Thoracic aorta (tissue), 2 donors: ENCODE results near the gene NOVA2. TPM values are rescaled to one million over a fixed set of nuclear protein-coding genes. Genes with fewer than 3 reads are reported as not detected.

Experiments
- ATAC-seq: fragments of 150-250 bp; one replicate; pipeline ENCODE4 v1.8.0; 2017; ENCODE audit warnings: low read depth; ENCODE audit not compliant: insufficient number of reproducible peaks, low FRiP score
- DNase-seq: peaks from one replicate; pipeline ENCODE4 v3.0.0-alpha.2; 2020; ENCODE audit warnings: low spot score
- H3K27ac ChIP-seq, 2 donors: fragments of 200-600 bp; sonication (generic); 1 replicate in 1 of 2; 2 replicates in 1 of 2; pipeline ENCODE4 v1.5.1; 2016; ENCODE audit warnings: mild to moderate bottlenecking in 2 of 2, moderate library complexity in 2 of 2
- H3K27me3 ChIP-seq: fragments of 200-600 bp; sonication (generic); replicated peaks from 2 replicates; pipeline ENCODE4 v1.6.0; 2016; ENCODE audit warnings: mild to moderate bottlenecking; ENCODE audit not compliant: insufficient read depth
- H3K36me3 ChIP-seq: fragments of 200-600 bp; sonication (generic); one replicate; pipeline ENCODE4 v1.5.1; 2016
- H3K4me1 ChIP-seq, 2 donors: fragments of 200-600 bp; sonication (generic); 1 replicate in 1 of 2; 2 replicates in 1 of 2; pipeline versions ENCODE4 v1.5.1 to v1.6.0; 2016; ENCODE audit warnings: low read depth in 2 of 2, mild to moderate bottlenecking in 1 of 2; ENCODE audit not compliant: control insufficient read depth in 1 of 2
- H3K4me3 ChIP-seq: fragments of 200-600 bp; sonication (generic); 2 replicates; pipeline ENCODE4 v1.5.1; 2016; ENCODE audit warnings: mild to moderate bottlenecking
- H3K9me3 ChIP-seq: fragments of 200-600 bp; sonication (generic); 2 replicates; pipeline ENCODE4 v1.5.1; 2016
- CTCF ChIP-seq: fragments of 200-600 bp; sonication (generic); IDR thresholded peaks from one replicate; pipeline ENCODE4 v1.5.1; 2019; ENCODE audit warnings: antibody characterized with exemption
- total RNA-seq, 2 donors: library from RNA; depleted of rRNA; stranded (reverse); fragments of >200 nt; gene quantifications; one replicate each; pipeline versions ENCODE4 v1.1.0 to v1.2.3, GENCODE V29; 2016

NOVA2 gene
- total RNA-seq, 2 donors from 2014 or later = 2.6 to 6.4 TPM

- Histone ChIP-seq H3K4me3 (no peak overlapping the region), H3K4me1 (no peaks in the 10 kb centered on the region), H3K27ac (no peak overlapping the region), H3K9me3 (no peaks in the 10 kb centered on the region), H3K27me3 (peaks cover 11% of the 10 kb centered on the region), H3K36me3 (no peaks in the 10 kb centered on the region)
- ATAC-seq (no peak), DNase-seq (no peak)
- no peak for TF ChIP-seq CTCF
These were observed 2.3 kb downstream of the NOVA2 start for GRCh38 chr19:45971260-45971902.

- H3K4me3 ChIP-seq = no peak overlapping the region
- ATAC-seq (no peak), DNase-seq (no peak)
- no peak overlapping the region for H3K27ac ChIP-seq
- H3K4me1 ChIP-seq = no peaks in the 10 kb centered on the region
- no peaks in the 10 kb centered on the region for H3K9me3 ChIP-seq
- H3K27me3 ChIP-seq = peaks cover 11% of the 10 kb centered on the region
- no peak for TF ChIP-seq CTCF
- H3K36me3 ChIP-seq = no peaks in the 10 kb centered on the region
These were observed 4.0 kb downstream of the NOVA2 start for GRCh38 chr19:45969676-45970075.

- no peak for ATAC-seq
- Histone ChIP-seq H3K4me1 (no peaks in the 10 kb centered on the region), H3K27me3 (peaks cover 5% of the 10 kb centered on the region), H3K36me3 (no peaks in the 10 kb centered on the region), H3K4me3 (no peak overlapping the region), H3K27ac (no peak overlapping the region), H3K9me3 (no peaks in the 10 kb centered on the region)
- TF ChIP-seq CTCF = no peak
- DNase-seq = no peak
These were observed 5.0 kb downstream of the NOVA2 start for GRCh38 chr19:45968626-45969025.

DNA sequence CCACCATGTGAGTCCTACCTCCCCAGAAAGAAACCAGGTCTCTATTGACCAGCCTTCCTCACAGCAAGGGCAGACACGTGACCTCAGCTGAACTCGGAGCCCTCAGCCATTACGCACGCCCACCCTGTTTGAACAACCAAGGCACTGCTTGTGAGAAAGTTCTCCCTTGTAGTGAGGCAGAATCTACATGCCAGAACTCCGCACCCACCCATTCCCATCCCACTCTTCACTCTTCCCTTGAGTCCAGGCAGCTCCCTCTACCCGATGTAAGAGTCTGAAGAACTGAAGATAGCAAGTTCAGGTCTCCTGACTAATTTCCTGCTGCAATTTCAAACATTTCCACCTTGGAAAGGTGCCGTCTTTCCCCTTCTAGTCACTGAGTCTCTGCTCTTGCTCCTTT, 6.4 kb downstream of the NOVA2 start:
- ATAC-seq = no peak
- Histone ChIP-seq H3K27me3 (peaks cover 1% of the 10 kb centered on the region), H3K4me3 (no peak overlapping the region), H3K36me3 (no peaks in the 10 kb centered on the region), H3K9me3 (no peaks in the 10 kb centered on the region), H3K4me1 (no peaks in the 10 kb centered on the region), H3K27ac (no peak overlapping the region)
- DNase-seq = no peak
- no peak for TF ChIP-seq CTCF

DNA sequence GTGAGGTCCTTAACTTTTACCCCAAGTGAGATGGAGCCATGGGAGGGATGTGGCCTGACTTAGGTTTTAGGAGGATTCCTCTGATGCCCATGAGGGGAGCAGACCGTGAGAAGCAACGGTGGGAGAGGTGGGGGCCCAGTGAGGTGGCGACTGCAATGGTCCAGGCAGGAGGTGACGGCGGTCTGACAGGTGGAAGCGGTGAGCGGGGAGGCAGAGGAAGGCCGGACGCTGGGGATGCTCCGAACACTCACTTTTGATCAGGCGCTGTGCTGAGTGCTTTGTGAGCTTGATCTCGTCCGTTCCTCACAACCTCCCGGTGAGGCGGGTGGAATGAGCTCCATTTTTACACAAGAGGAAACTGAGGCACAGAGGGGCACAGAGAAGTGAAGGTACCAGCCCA, 11.6 kb downstream of the NOVA2 start:
- H3K4me1 ChIP-seq = no peaks in the 10 kb centered on the region
- H3K36me3 ChIP-seq = no peaks in the 10 kb centered on the region
- no peak overlapping the region for H3K4me3 ChIP-seq
- no peak for TF ChIP-seq CTCF
- DNase-seq (no peak), ATAC-seq (no peak)
- H3K27me3 ChIP-seq = no peaks in the 10 kb centered on the region
- H3K27ac ChIP-seq = no peak overlapping the region
- no peaks in the 10 kb centered on the region for H3K9me3 ChIP-seq
